GM12878 (cell line): ENCODE measurements around the gene NMNAT3. TPM values are rescaled to one million over a fixed set of nuclear protein-coding genes. Genes with fewer than 3 reads are reported as not detected.

Source experiments
- ATAC-seq: fragments of 200-7000 bp; cut with Tn5 transposase; 3 replicates; pipeline ENCODE4 v1.9.1; 2020; ENCODE audit warnings: mild to moderate bottlenecking, moderate library complexity
- BruUV-seq: library from RNA; stranded (reverse); fragments of 400-500 nt; replicated peaks from 2 replicates; lab custom pipeline; 2021; lab: Mats Ljungman, UMichigan
- CTCF ChIA-PET: fragments of 300-600 bp; sonication (Branson Sonifier 250); formaldehyde crosslinking; extraction: SDS; loops from one replicate; lab custom pipeline; 2021; ENCODE audit warnings: inconsistent platforms; lab: Yijun Ruan, JAX
- POLR2A ChIA-PET: fragments of 350-600 bp; formaldehyde crosslinking; extraction: SDS; loops from one replicate; lab custom pipeline; 2021; ENCODE audit warnings: inconsistent platforms; lab: Charles Lee
- RAD21 ChIA-PET: fragments of 300-600 bp; sonication (Branson Sonifier 250); formaldehyde crosslinking; loops from one replicate; lab custom pipeline; 2023; ENCODE audit warnings: antibody characterized with exemption; ENCODE audit not compliant: unreplicated experiment; lab: Charles Lee
- SMC1A ChIA-PET: fragments of 300-600 bp; sonication (Branson Sonifier 250); formaldehyde crosslinking; loops from one replicate; lab custom pipeline; 2023; ENCODE audit not compliant: unreplicated experiment, uncharacterized antibody; lab: Charles Lee
- DNase-seq: peaks from one replicate; pipeline ENCODE4 v3.0.0-alpha.2; 2011; ENCODE audit warnings: low read depth, low spot score
- FAIRE-seq: peaks from 3 replicates; lab custom pipeline; 2011; peaks lifted over from hg19 to GRCh38; lab: Jason Lieb, UNC
- H2AFZ ChIP-seq: 2 replicates; pipeline ENCODE4 v1.6.0; 2011; ENCODE audit warnings: low read depth, low read length, control low read depth; ENCODE audit not compliant: control insufficient read depth
- H3K27ac ChIP-seq: 2 replicates; pipeline ENCODE4 v1.5.1; 2011; ENCODE audit warnings: control low read depth; ENCODE audit not compliant: control insufficient read depth, insufficient read depth
- H3K27me3 ChIP-seq, 2 experiments: replicated peaks in 1 of 2; 2 replicates each; pipeline versions ENCODE4 v1.6.0 to v1.6.1; 2011; ENCODE audit warnings: low read length in 1 of 2; ENCODE audit not compliant: control insufficient read depth in 2 of 2, insufficient read depth in 2 of 2
- H3K36me3 ChIP-seq, 2 experiments: 2 replicates each; pipeline ENCODE4 v1.5.1; 2011; ENCODE audit warnings: low read length in 1 of 2; ENCODE audit not compliant: control insufficient read depth in 2 of 2, insufficient read depth in 2 of 2
- H3K4me1 ChIP-seq: 2 replicates; pipeline ENCODE4 v1.6.1; 2011; ENCODE audit warnings: mild to moderate bottlenecking, low read length, moderate library complexity, mixed read lengths; ENCODE audit not compliant: control insufficient read depth, insufficient read depth
- H3K4me2 ChIP-seq: 2 replicates; pipeline ENCODE4 v1.6.0; 2011; ENCODE audit warnings: control low read depth; ENCODE audit not compliant: control insufficient read depth, insufficient read depth
- H3K4me3 ChIP-seq: fragments of 200-600 bp; sonication (generic); 2 replicates; pipeline ENCODE4 v1.5.1; 2016
- H3K79me2 ChIP-seq: 2 replicates; pipeline ENCODE4 v1.6.0; 2011; ENCODE audit warnings: low read length; ENCODE audit not compliant: control insufficient read depth, insufficient read depth
- H3K9ac ChIP-seq: 2 replicates; pipeline ENCODE4 v1.8.0; 2011; ENCODE audit warnings: low read length, control low read depth, mixed read lengths; ENCODE audit not compliant: control insufficient read depth, insufficient read depth
- H3K9me3 ChIP-seq: replicated peaks from 3 replicates; pipeline ENCODE4 v1.5.1; 2011; ENCODE audit warnings: mild to moderate bottlenecking, low read length; ENCODE audit not compliant: control insufficient read depth, insufficient read depth
- H4K20me1 ChIP-seq: 2 replicates; pipeline ENCODE4 v1.6.0; 2011; ENCODE audit not compliant: control insufficient read depth, insufficient read depth
- CEBPB ChIP-seq, 2 experiments: fragments of 150-350 bp in 1 of 2; IDR thresholded peaks; 2 replicates each; pipeline ENCODE4 v1.6.1; 2012 to 2014; ENCODE audit warnings: low read depth in 2 of 2, low read length in 2 of 2, borderline replicate concordance in 1 of 2, inconsistent platforms in 1 of 2
- CHD1 ChIP-seq: IDR thresholded peaks from 2 replicates; pipeline ENCODE4 v1.6.1; 2012; ENCODE audit warnings: low read depth, low read length, improper control_type of control experiment
- CHD2 ChIP-seq: IDR thresholded peaks from 2 replicates; pipeline ENCODE4 v1.6.1; 2011; ENCODE audit warnings: low read depth, low read length, improper control_type of control experiment, borderline replicate concordance
- EZH2 ChIP-seq: IDR thresholded peaks from 2 replicates; pipeline ENCODE4 v1.6.1; 2012; ENCODE audit warnings: low read depth, mild to moderate bottlenecking, control low read depth, inconsistent platforms, low read length, borderline replicate concordance; ENCODE audit not compliant: control insufficient read depth
- HDAC6 ChIP-seq: fragments of 200-600 bp; sonication (generic); IDR thresholded peaks from one replicate; pipeline ENCODE4 v1.8.0; 2017; ENCODE audit warnings: antibody characterized with exemption; ENCODE audit not compliant: unreplicated experiment
- NFYB ChIP-seq: IDR thresholded peaks from 2 replicates; pipeline ENCODE4 v1.6.1; 2011; ENCODE audit warnings: low read depth, mild to moderate bottlenecking, low read length, improper control_type of control experiment, moderate library complexity; ENCODE audit not compliant: insufficient read depth
- NR2C1 ChIP-seq: fragments of 450-650 bp; IDR thresholded peaks from 2 replicates; pipeline ENCODE4 v1.6.1; 2017; ENCODE audit warnings: antibody characterized with exemption, mild to moderate bottlenecking, moderate library complexity
- RCOR1 ChIP-seq: conservative IDR thresholded peaks from 2 replicates; pipeline ENCODE4 v1.6.1; 2012; ENCODE audit warnings: low read depth, low read length, improper control_type of control experiment
- RELB ChIP-seq: fragments of 450-650 bp; IDR thresholded peaks from 2 replicates; pipeline ENCODE4 v1.6.1; 2017; ENCODE audit warnings: low read depth, mild to moderate bottlenecking, moderate library complexity
- YBX1 ChIP-seq: fragments of 450-650 bp; IDR thresholded peaks from 2 replicates; pipeline ENCODE4 v1.6.1; 2016; ENCODE audit warnings: antibody characterized with exemption
- WGBS: methylation state at CpG from one replicate; pipeline ENCODE4 v1.1.6; 2016; ENCODE audit warnings: low lambda C conversion rate; ENCODE audit not compliant: insufficient replicate concordance, insufficient coverage; ENCODE audit errors: missing lambda C conversion rate; 5-methylcytosine and 5-hydroxymethylcytosine counted together
- in situ Hi-C: fragments of 300-500 bp; cut with MboI; formaldehyde crosslinking; loops from 9 replicates; pipeline ENCODE4 v1.14.3; 2018; ENCODE audit warnings: mixed read lengths
- intact Hi-C: fragments of 100-400 bp; cut with micrococcal nuclease; formaldehyde crosslinking; loops from one replicate; pipeline ENCODE4 v1.14.2; 2022; ENCODE audit not compliant: unreplicated experiment
- polyA plus RNA-seq, 11 experiments: library from polyadenylated mRNA; depleted of rRNA in 4 of 11; unstranded in 6 of 11; stranded (reverse) in 5 of 11; fragments of >200 nt; fragmentation: Nextera tagmentation in 4 of 11; fragmentation: Illumina TruSeq in 1 of 11; extraction: Ambion mirVana in 4 of 11; extraction: Trizol in 1 of 11; gene quantifications; 1 replicate in 1 of 11; 2 replicates in 10 of 11; pipeline versions ENCODE4 v1.2.1 to v1.2.3, GENCODE V29; 2011 to 2016; ENCODE audit warnings: inconsistent platforms in 2 of 11, missing spikeins in 2 of 11, low read depth in 1 of 11
- total RNA-seq, 4 experiments: library from RNA; depleted of rRNA in 3 of 4; stranded (reverse); fragments of >200 nt in 3 of 4; fragmentation: Illumina TruSeq in 1 of 4; extraction: Trizol in 1 of 4; gene quantifications; 2 replicates each; pipeline versions ENCODE4 v1.2.1 to v1.2.3, GENCODE V29; 2013 to 2021
- TF ChIP-seq, protein P1 (sequence below): fragments of 450-650 bp; IDR thresholded peaks from 2 replicates; pipeline ENCODE4 v1.6.1; 2018; ENCODE audit warnings: mild to moderate bottlenecking, low read depth, moderate library complexity; ENCODE audit not compliant: partially characterized antibody

Gene NMNAT3
- total and polyA plus RNA-seq, 10 of the 15 experiments (the other 5 are each of a cell fraction or from before 2014, with no cell fraction given): under 0.01 to 0.92 (median 0.08) TPM; not detected in 4

DNA sequence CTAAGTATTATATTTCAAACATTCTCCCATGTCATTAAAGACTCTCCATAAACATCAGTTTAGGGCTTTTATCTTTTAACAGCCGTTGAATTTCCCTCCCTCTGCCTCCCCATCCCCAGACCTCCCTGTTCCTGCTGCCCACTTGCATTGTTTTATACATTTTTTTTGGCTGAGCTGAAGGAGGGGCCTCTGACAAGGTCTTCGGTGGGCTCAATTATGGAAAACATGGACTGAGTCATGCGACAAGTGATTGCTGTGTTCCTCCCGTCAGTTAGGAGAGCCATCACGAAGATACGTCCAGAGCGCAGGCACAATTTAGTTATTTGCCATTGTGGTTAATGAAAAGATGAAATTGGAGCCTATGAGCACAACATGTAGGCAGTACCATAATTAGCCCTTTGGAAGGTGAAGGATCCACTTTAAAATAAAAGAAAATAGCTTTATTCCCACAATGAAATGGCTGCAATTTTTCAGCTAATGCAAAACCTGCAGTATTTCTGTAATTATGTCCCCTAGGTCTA is 12.0 kb upstream of the NMNAT3 start:
- Histone ChIP-seq H3K4me1 (no peaks in the 10 kb centered on the region), H3K9ac (no peak overlapping the region), H3K27ac (no peak overlapping the region), H3K36me3 (no peaks in the 10 kb centered on the region), H2AFZ (no peak overlapping the region), H4K20me1 (no peaks in the 10 kb centered on the region), H3K27me3 (no peaks in the 10 kb centered on the region; a peak in 2 of 4 replicates), H3K9me3 (no peaks in the 10 kb centered on the region), H3K4me2 (no peak overlapping the region), H3K4me3 (no peak overlapping the region), H3K79me2 (no peaks in the 10 kb centered on the region)
- TF ChIP-seq, protein P1, sequence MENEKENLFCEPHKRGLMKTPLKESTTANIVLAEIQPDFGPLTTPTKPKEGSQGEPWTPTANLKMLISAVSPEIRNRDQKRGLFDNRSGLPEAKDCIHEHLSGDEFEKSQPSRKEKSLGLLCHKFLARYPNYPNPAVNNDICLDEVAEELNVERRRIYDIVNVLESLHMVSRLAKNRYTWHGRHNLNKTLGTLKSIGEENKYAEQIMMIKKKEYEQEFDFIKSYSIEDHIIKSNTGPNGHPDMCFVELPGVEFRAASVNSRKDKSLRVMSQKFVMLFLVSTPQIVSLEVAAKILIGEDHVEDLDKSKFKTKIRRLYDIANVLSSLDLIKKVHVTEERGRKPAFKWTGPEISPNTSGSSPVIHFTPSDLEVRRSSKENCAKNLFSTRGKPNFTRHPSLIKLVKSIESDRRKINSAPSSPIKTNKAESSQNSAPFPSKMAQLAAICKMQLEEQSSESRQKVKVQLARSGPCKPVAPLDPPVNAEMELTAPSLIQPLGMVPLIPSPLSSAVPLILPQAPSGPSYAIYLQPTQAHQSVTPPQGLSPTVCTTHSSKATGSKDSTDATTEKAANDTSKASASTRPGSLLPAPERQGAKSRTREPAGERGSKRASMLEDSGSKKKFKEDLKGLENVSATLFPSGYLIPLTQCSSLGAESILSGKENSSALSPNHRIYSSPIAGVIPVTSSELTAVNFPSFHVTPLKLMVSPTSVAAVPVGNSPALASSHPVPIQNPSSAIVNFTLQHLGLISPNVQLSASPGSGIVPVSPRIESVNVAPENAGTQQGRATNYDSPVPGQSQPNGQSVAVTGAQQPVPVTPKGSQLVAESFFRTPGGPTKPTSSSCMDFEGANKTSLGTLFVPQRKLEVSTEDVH: no peak
- TF ChIP-seq EZH2 (no peak), CEBPB (IDR thresholded peaks at IDR 0.05; ENCODE audit: borderline replicate concordance in 1 of 2, low read depth in 2 of 2, low read length in 2 of 2) (no peak), HDAC6 (no peak), RCOR1 (no peak), NR2C1 (no peak), RELB (no peak), YBX1 (no peak), CHD2 (no peak), NFYB (no peak), CHD1 (no peak)
- ATAC-seq: no peak
- BruUV-seq: no TSS peak
- CTCF ChIA-PET: interaction anchor here (0.6 to 1.0 kb wide), 2 partner anchors 34 to 61 kb away, joined by 3 read pairs; no protein-coding TSS in a partner anchor
- intact Hi-C loops: no loop called here
- SMC1A ChIA-PET: no interaction called here
- no peak for DNase-seq
- RAD21 ChIA-PET: no interaction called here
- POLR2A ChIA-PET: no interaction called here
- WGBS: 77% methylated on average over 7 of the region's 7 CpGs
- no peak for FAIRE-seq
- in situ Hi-C loops: no loop called here
